Liver (tissue), 3 donors: ENCODE data around the gene FOXC2.

ENCODE experiments used
- CTCF ChIP-seq: fragments of 150-350 bp; IDR thresholded peaks from 2 replicates; pipeline ENCODE4 v1.5.1; 2017; ENCODE audit warnings: improper control_type of control experiment, low read depth, low read length; ENCODE audit not compliant: missing input control
- RXRA ChIP-seq, 2 donors: IDR thresholded peaks; 2 replicates each; pipeline ENCODE4 v1.6.1; 2017 to 2018; ENCODE audit warnings: antibody characterized with exemption in 2 of 2, mild to moderate bottlenecking in 1 of 2
- TAF1 ChIP-seq: conservative IDR thresholded peaks from 2 replicates; pipeline ENCODE4 v1.6.1; 2016; ENCODE audit warnings: antibody characterized with exemption, mild to moderate bottlenecking
- donor health status: healthy.
- donor health status: healthy.

GRCh38 chr16:86578061-86578599 is 11.5 kb downstream of the FOXC2 start, which contains the start of gene FOXL1:
- TF ChIP-seq RXRA (IDR thresholded peaks at IDR 0.05) (no peak), CTCF (no peak), TAF1 (no peak)
